ELF-1 (cell line): ENCODE data around the gene CFAP54.
"Not testable (repeated sequence)": the region's sequence is repeated elsewhere in the genome, so short reads cannot be mapped to it uniquely, and the experiment has no call there.

Source experiments
- DNase-seq: peaks from one replicate; pipeline ENCODE4 v3.0.0-alpha.2; 2016; ENCODE audit warnings: low read depth, low spot score

The CFAP54 gene

GRCh38 chr12:96514328-96514727 is 25.0 kb downstream of the CFAP54 start:
- no peak for DNase-seq

GRCh38 chr12:96516472-96517430 is 27.4 kb downstream of the CFAP54 start:
- DNase-seq = peak; percentile 22

- no peak for DNase-seq
Measured at GRCh38 chr12:96520767-96521166, 31.4 kb downstream of the CFAP54 start.

- DNase-seq = no peak
Measured at GRCh38 chr12:96521895-96522682, 32.7 kb downstream of the CFAP54 start.

GRCh38 chr12:96522690-96523089 is 33.3 kb downstream of the CFAP54 start:
- no peak for DNase-seq

GRCh38 chr12:96526110-96526509 is 36.7 kb downstream of the CFAP54 start:
- DNase-seq = no peak

GRCh38 chr12:96529912-96530311 is 40.5 kb downstream of the CFAP54 start:
- no peak for DNase-seq

GRCh38 chr12:96534339-96534738 is 45.0 kb downstream of the CFAP54 start:
- DNase-seq = no peak

- DNase-seq = no peak
Measured at GRCh38 chr12:96548384-96548783, 59.0 kb downstream of the CFAP54 start.

- no peak for DNase-seq
Measured at GRCh38 chr12:96549341-96549740, 60.0 kb downstream of the CFAP54 start.

GRCh38 chr12:96570579-96570978 is 81.2 kb downstream of the CFAP54 start:
- no peak for DNase-seq

GRCh38 chr12:96571101-96571862 is 81.9 kb downstream of the CFAP54 start:
- no peak for DNase-seq

- no peak for DNase-seq
Measured at GRCh38 chr12:96578526-96579125, 89.2 kb downstream of the CFAP54 start.

GRCh38 chr12:96585977-96586376 is 96.6 kb downstream of the CFAP54 start:
- no peak for DNase-seq

GRCh38 chr12:96587691-96588090 is 98.3 kb downstream of the CFAP54 start:
- no peak for DNase-seq

- DNase-seq = no peak
Measured at GRCh38 chr12:96590970-96591369, 101.6 kb downstream of the CFAP54 start.

- DNase-seq = not testable (repeated sequence)
Measured at GRCh38 chr12:96604374-96604773, 115.0 kb downstream of the CFAP54 start.

GRCh38 chr12:96605684-96606083 is 116.3 kb downstream of the CFAP54 start:
- no peak for DNase-seq

- DNase-seq = no peak
Measured at GRCh38 chr12:96606134-96606533, 116.8 kb downstream of the CFAP54 start.

GRCh38 chr12:96606644-96607043 is 117.3 kb downstream of the CFAP54 start:
- DNase-seq = no peak

- DNase-seq = no peak
Measured at GRCh38 chr12:96617178-96617577, 127.8 kb downstream of the CFAP54 start.
